ENCODE measurements around the gene BICDL1.
A peak's percentile ranks its signal among the peaks of the same experiment; 100 is the strongest.

- no peak for TF ChIP-seq CTCF (IDR thresholded peaks at IDR 0.05)
- peak in 1 of 2 donors; percentile 73 for TF ChIP-seq POLR2AphosphoS5 (IDR thresholded peaks at IDR 0.05; ENCODE audit: insufficient read depth in 1 of 2, low read depth in 1 of 2)
- no peak for TF ChIP-seq POLR2A (IDR thresholded peaks at IDR 0.05)
Observed at GRCh38 chr12:120055231-120056000, 66.4 kb downstream of the BICDL1 start.

Data from vagina (tissue), 2 donors.